IMR-90 (cell line): Measurements from ENCODE around the gene DDX10. TPM values are rescaled to one million over a fixed set of nuclear protein-coding genes. Genes with fewer than 3 reads are reported as not detected.
A peak's percentile ranks its signal among the peaks of the same experiment; 100 is the strongest.

Experiments
- ATAC-seq: fragments of 200-7000 bp; cut with Tn5 transposase; 2 replicates; pipeline ENCODE4 v1.9.1; 2020; ENCODE audit warnings: low read depth, mild to moderate bottlenecking, moderate library complexity
- BruUV-seq: library from RNA; stranded (reverse); fragments of 400-500 nt; replicated peaks from 2 replicates; lab custom pipeline; 2021; lab: Mats Ljungman, UMichigan
- CTCF ChIA-PET: fragments of 300-600 bp; formaldehyde crosslinking; extraction: SDS; loops from one replicate; lab custom pipeline; 2021; ENCODE audit warnings: antibody characterized with exemption; lab: Yijun Ruan, JAX
- POLR2A ChIA-PET: fragments of 300-600 bp; sonication (Branson Sonifier 250); formaldehyde crosslinking; loops from one replicate; lab custom pipeline; 2022; ENCODE audit warnings: antibody characterized with exemption; ENCODE audit not compliant: unreplicated experiment; lab: Charles Lee
- DNase-seq: peaks from one replicate; pipeline ENCODE4 v3.0.0; 2013
- H2AFZ ChIP-seq: replicated peaks from 2 replicates; pipeline ENCODE3; 2013; ENCODE audit warnings: low read length, mild to moderate bottlenecking; ENCODE audit not compliant: poor library complexity
- H2AK5ac ChIP-seq: 2 replicates; pipeline ENCODE4 v1.6.1; 2013; ENCODE audit warnings: low read depth, low read length, inconsistent platforms
- H2AK9ac ChIP-seq: replicated peaks from 2 replicates; pipeline ENCODE3; 2013; ENCODE audit warnings: mild to moderate bottlenecking, low read depth, low read length, moderate library complexity; ENCODE audit not compliant: poor library complexity
- H2BK120ac ChIP-seq: 2 replicates; pipeline ENCODE4 v1.6.1; 2013; ENCODE audit warnings: low read depth, low read length, inconsistent platforms
- H2BK15ac ChIP-seq: 3 replicates; pipeline ENCODE4 v1.6.1; 2013; ENCODE audit warnings: low read depth, low read length, inconsistent platforms
- H2BK20ac ChIP-seq: 2 replicates; pipeline ENCODE4 v1.6.1; 2013; ENCODE audit warnings: low read depth, mild to moderate bottlenecking, inconsistent platforms, low read length, moderate library complexity
- H2BK5ac ChIP-seq: 2 replicates; pipeline ENCODE4 v1.6.1; 2013; ENCODE audit warnings: mild to moderate bottlenecking, low read depth, low read length, inconsistent platforms; ENCODE audit not compliant: poor library complexity, severe bottlenecking
- H3K14ac ChIP-seq: replicated peaks from 2 replicates; pipeline ENCODE4 v1.6.1; 2013; ENCODE audit warnings: low read depth, low read length, inconsistent platforms
- H3K18ac ChIP-seq: 2 replicates; pipeline ENCODE4 v1.6.1; 2013; ENCODE audit warnings: low read depth, low read length, control low read depth
- H3K23ac ChIP-seq: 2 replicates; pipeline ENCODE4 v1.6.1; 2013; ENCODE audit warnings: low read depth, low read length, inconsistent platforms
- H3K27ac ChIP-seq: 2 replicates; pipeline ENCODE4 v1.5.1; 2013; ENCODE audit warnings: mild to moderate bottlenecking, control low read depth, low read length; ENCODE audit not compliant: insufficient read depth
- H3K27me3 ChIP-seq: 2 replicates; pipeline ENCODE4 v1.6.1; 2013; ENCODE audit warnings: low read length; ENCODE audit not compliant: control insufficient read depth, insufficient read depth
- H3K36me3 ChIP-seq: 2 replicates; pipeline ENCODE4 v1.6.1; 2013; ENCODE audit warnings: low read length, mixed read lengths; ENCODE audit not compliant: control insufficient read depth, insufficient read depth
- H3K4ac ChIP-seq: 2 replicates; pipeline ENCODE4 v1.6.1; 2013; ENCODE audit warnings: low read depth, low read length, inconsistent platforms
- H3K4me1 ChIP-seq: 2 replicates; pipeline ENCODE4 v1.6.1; 2013; ENCODE audit warnings: low read length, mixed read lengths; ENCODE audit not compliant: control insufficient read depth, insufficient read depth
- H3K4me2 ChIP-seq: 2 replicates; pipeline ENCODE4 v1.6.1; 2013; ENCODE audit warnings: low read depth, mild to moderate bottlenecking, control low read depth, low read length, moderate library complexity
- H3K4me3 ChIP-seq: 2 replicates; pipeline ENCODE4 v1.5.1; 2013; ENCODE audit warnings: low read depth, mild to moderate bottlenecking, control low read depth, low read length, moderate library complexity; ENCODE audit not compliant: insufficient read depth
- H3K56ac ChIP-seq: 2 replicates; pipeline ENCODE4 v1.6.1; 2013; ENCODE audit warnings: low read length, inconsistent platforms; ENCODE audit not compliant: insufficient read depth; ENCODE audit errors: extremely low read depth
- H3K79me1 ChIP-seq, 2 experiments: 2 replicates each; pipeline ENCODE4 v1.6.1; 2013; ENCODE audit warnings: low read length in 2 of 2, inconsistent platforms in 1 of 2, low read depth in 1 of 2
- H3K9ac ChIP-seq: 2 replicates; pipeline ENCODE4 v1.6.1; 2013; ENCODE audit warnings: low read depth, low read length, control low read depth
- H3K9me1 ChIP-seq: 2 replicates; pipeline ENCODE4 v1.6.1; 2013; ENCODE audit warnings: low read length, inconsistent platforms; ENCODE audit not compliant: insufficient read depth
- H3K9me3 ChIP-seq: 2 replicates; pipeline ENCODE4 v1.6.1; 2013; ENCODE audit warnings: low read length; ENCODE audit not compliant: control insufficient read depth, insufficient read depth
- H4K20me1 ChIP-seq: 2 replicates; pipeline ENCODE4 v1.6.1; 2013; ENCODE audit warnings: low read length, inconsistent platforms; ENCODE audit not compliant: insufficient read depth
- H4K5ac ChIP-seq: 2 replicates; pipeline ENCODE4 v1.6.1; 2013; ENCODE audit warnings: mild to moderate bottlenecking, low read depth, low read length, control low read depth
- H4K8ac ChIP-seq, 2 experiments: 2 replicates each; pipeline ENCODE4 v1.6.1; 2013; ENCODE audit warnings: low read depth in 2 of 2, low read length in 2 of 2, control low read depth in 1 of 2, inconsistent platforms in 1 of 2
- H4K91ac ChIP-seq: 2 replicates; pipeline ENCODE4 v1.6.1; 2013; ENCODE audit warnings: low read depth, low read length, inconsistent platforms; ENCODE audit not compliant: insufficient read depth
- BHLHE40 ChIP-seq: fragments of 150-350 bp; IDR thresholded peaks from 2 replicates; pipeline ENCODE4 v1.6.1; 2016; ENCODE audit warnings: mild to moderate bottlenecking, low read depth, low read length
- CHD1 ChIP-seq: IDR thresholded peaks from 2 replicates; pipeline ENCODE4 v1.6.1; 2012; ENCODE audit warnings: low read depth, low read length, improper control_type of control experiment
- CTCF ChIP-seq: conservative IDR thresholded peaks from 2 replicates; pipeline ENCODE4 v1.5.1; 2012; ENCODE audit warnings: mild to moderate bottlenecking, low read depth, low read length, improper control_type of control experiment
- ELK1 ChIP-seq: fragments of 150-350 bp; IDR thresholded peaks from 2 replicates; pipeline ENCODE4 v1.6.1; 2016; ENCODE audit warnings: low read depth, mild to moderate bottlenecking, low read length, moderate library complexity, borderline replicate concordance
- FOS ChIP-seq: fragments of 150-350 bp; IDR thresholded peaks from 2 replicates; pipeline ENCODE4 v1.6.1; 2016; ENCODE audit warnings: low read depth, low read length
- MAFK ChIP-seq: IDR thresholded peaks from 2 replicates; pipeline ENCODE4 v1.6.1; 2012; ENCODE audit warnings: low read depth, low read length, improper control_type of control experiment
- MXI1 ChIP-seq: IDR thresholded peaks from 2 replicates; pipeline ENCODE4 v1.6.1; 2012; ENCODE audit warnings: low read depth, mild to moderate bottlenecking, low read length, moderate library complexity, borderline replicate concordance
- NFE2L2 ChIP-seq: fragments of 150-350 bp; IDR thresholded peaks from 2 replicates; pipeline ENCODE4 v1.6.1; 2016; ENCODE audit warnings: low read depth, mild to moderate bottlenecking, low read length
- RAD21 ChIP-seq: IDR thresholded peaks from 2 replicates; pipeline ENCODE4 v1.6.1; 2012; ENCODE audit warnings: low read length, improper control_type of control experiment
- RCOR1 ChIP-seq: IDR thresholded peaks from 2 replicates; pipeline ENCODE4 v1.6.1; 2012; ENCODE audit warnings: mild to moderate bottlenecking, low read length, improper control_type of control experiment; ENCODE audit not compliant: insufficient replicate concordance
- RFX5 ChIP-seq: IDR thresholded peaks from 2 replicates; pipeline ENCODE4 v1.8.0; 2012; ENCODE audit warnings: low read depth, mild to moderate bottlenecking, low read length, moderate library complexity
- SMC3 ChIP-seq: fragments of 150-350 bp; IDR thresholded peaks from 2 replicates; pipeline ENCODE4 v1.6.1; 2016; ENCODE audit warnings: low read depth, mild to moderate bottlenecking, antibody characterized with exemption, low read length, moderate library complexity
- USF2 ChIP-seq: fragments of 150-350 bp; IDR thresholded peaks from 2 replicates; pipeline ENCODE4 v1.6.1; 2017; ENCODE audit warnings: mild to moderate bottlenecking, antibody characterized with exemption, low read length, low read depth
- WGBS, 2 experiments: methylation state at CpG; one replicate each; pipeline versions ENCODE4 v1.1.5 to v1.1.7; 2013; ENCODE audit warnings: missing lambda C conversion rate in 2 of 2; ENCODE audit not compliant: insufficient read length in 1 of 2; ENCODE audit errors: extremely low coverage in 2 of 2; 5-methylcytosine and 5-hydroxymethylcytosine counted together
- dilution Hi-C: fragments of 300-500 bp; cut with HindIII; formaldehyde crosslinking; loops from one replicate; pipeline ENCODE4 v1.14.3; 2018; ENCODE audit warnings: low sequenced_read_pairs; ENCODE audit not compliant: unreplicated experiment
- in situ Hi-C: fragments of 300-500 bp; cut with MboI; formaldehyde crosslinking; loops from 3 replicates; pipeline ENCODE4 v1.14.3; 2019; ENCODE audit warnings: low sequenced_read_pairs, inconsistent platforms, mixed read lengths
- intact Hi-C: fragments of 100-400 bp; cut with micrococcal nuclease; formaldehyde crosslinking; loops from 2 replicates; pipeline ENCODE4 v1.10.0; 2022
- polyA plus RNA-seq, 3 experiments: library from polyadenylated mRNA; depleted of rRNA; stranded (reverse); fragments of >200 nt; gene quantifications; 2 replicates each; pipeline ENCODE4 v1.2.3, GENCODE V29; 2012; ENCODE audit warnings: low replicate concordance in 1 of 3
- total RNA-seq: library from RNA; depleted of rRNA; stranded (reverse); fragments of >200 nt; gene quantifications from 2 replicates; pipeline ENCODE4 v1.2.3, GENCODE V29; 2012

The DDX10 gene
- total and polyA plus RNA-seq, 2 of the 4 experiments (the other 2 are of a cell fraction), result 20.0 to 31.9 TPM

- peak overlapping the region; percentile 58; the same call in 1 of the 2 replicates for H3K4me2 ChIP-seq
- H3K4me3 ChIP-seq, result no peak overlapping the region
- peaks cover 13 to 15% of the 10 kb centered on the region in 2 experiments for H3K79me1 ChIP-seq
- H3K27ac ChIP-seq, result peak overlapping the region; percentile 67; the same call in 1 of the 2 replicates
- no CpG with 5 or more reads among the region's 7 CpGs for WGBS, 2 experiments
- peak overlapping the region; percentile 93; the same call in 1 of the 2 replicates for H4K5ac ChIP-seq
- dilution Hi-C loops (no loop called here), in situ Hi-C loops (loop anchor here (25.0 kb wide), 1 partner anchor 1252 kb away; no protein-coding TSS in a partner anchor), intact Hi-C loops (no loop called here)
- H3K27me3 ChIP-seq, result no peaks in the 10 kb centered on the region
- no peaks in the 10 kb centered on the region for H4K20me1 ChIP-seq
- H2AFZ ChIP-seq, result peak overlapping the region; percentile 21
- H4K8ac ChIP-seq, result peak overlapping the region in 1 of 2 experiments; percentile 85
- peak overlapping the region; percentile 6; the same call in 1 of the 2 replicates for H3K23ac ChIP-seq
- ChIA-PET CTCF (no interaction called here), POLR2A (no interaction called here)
- peak overlapping the region; percentile 90 for H2BK20ac ChIP-seq
- H2BK5ac ChIP-seq, result peak overlapping the region; percentile 92
- no peak overlapping the region for H2AK9ac ChIP-seq
- peak; percentile 29 for DNase-seq
- peaks cover 2% of the 10 kb centered on the region; the same call in 1 of the 2 replicates for H3K9me3 ChIP-seq
- peak overlapping the region; percentile 69; the same call in 1 of the 3 replicates for H2BK15ac ChIP-seq
- H3K4ac ChIP-seq, result peak overlapping the region; percentile 72; the same call in 1 of the 2 replicates
- H3K56ac ChIP-seq, result 0 out of 2 replicates have a peak overlapping the region, but pooled peaks have one; percentile 10
- TF ChIP-seq ELK1, result no peak
- no peak for TF ChIP-seq CTCF
- TF ChIP-seq USF2, result no peak
- TF ChIP-seq RFX5, result no peak
- no peak for TF ChIP-seq SMC3
- TF ChIP-seq BHLHE40, result no peak
- no peak for TF ChIP-seq NFE2L2
- TF ChIP-seq RCOR1, result no peak
- no peak for TF ChIP-seq CHD1
- TF ChIP-seq RAD21, result no peak
- no peak for TF ChIP-seq MXI1
- TF ChIP-seq MAFK, result no peak
- no peak for TF ChIP-seq FOS
- H3K18ac ChIP-seq, result peak overlapping the region; percentile 94
- H3K9ac ChIP-seq, result no peak overlapping the region
- peaks cover 9% of the 10 kb centered on the region for H3K36me3 ChIP-seq
- BruUV-seq, result no TSS peak
- H3K14ac ChIP-seq, result peak overlapping the region; percentile 67
- peak overlapping the region; percentile 49 for H2AK5ac ChIP-seq
- peak overlapping the region; percentile 46 for H4K91ac ChIP-seq
- peaks cover 5% of the 10 kb centered on the region; the same call in 1 of the 2 replicates for H3K4me1 ChIP-seq
- peak overlapping the region; percentile 92 for H2BK120ac ChIP-seq
- peak; percentile 72 for ATAC-seq
- no peaks in the 10 kb centered on the region for H3K9me1 ChIP-seq
These were observed 20.7 kb downstream of the DDX10 start for GRCh38 chr11:108685419-108686130.
